OCI-LY1 (cell line): ENCODE measurements around the gene CYP2E1.

Experiments used
- H2AFZ ChIP-seq: fragments of 200-600 bp; sonication (generic), shearing (Covaris generic); 2 replicates; pipeline ENCODE4 v1.6.0; 2014; ENCODE audit warnings: antibody characterized with exemption, mild to moderate bottlenecking, low read length
- H3F3A ChIP-seq: fragments of 200-600 bp; sonication (generic), shearing (Covaris generic); 2 replicates; pipeline ENCODE4 v1.6.0; 2014; ENCODE audit warnings: mild to moderate bottlenecking, antibody characterized with exemption, low read length, moderate library complexity; ENCODE audit not compliant: insufficient read depth
- H3K27ac ChIP-seq: fragments of 200-600 bp; sonication (generic); 2 replicates; pipeline ENCODE4 v1.5.1; 2014; ENCODE audit warnings: low read length, mixed run types, mild to moderate bottlenecking, low read depth; ENCODE audit not compliant: poor library complexity, severe bottlenecking
- H3K27me3 ChIP-seq: fragments of 200-600 bp; sonication (generic); 2 replicates; pipeline ENCODE4 v1.6.0; 2014; ENCODE audit warnings: antibody characterized with exemption, mild to moderate bottlenecking, low read length, moderate library complexity; ENCODE audit not compliant: insufficient read depth
- H3K36me3 ChIP-seq: fragments of 200-600 bp; sonication (generic); 2 replicates; pipeline ENCODE4 v1.6.1; 2014; ENCODE audit warnings: mild to moderate bottlenecking, antibody characterized with exemption, low read length, moderate library complexity, mixed read lengths; ENCODE audit not compliant: insufficient read depth
- H3K4me1 ChIP-seq: fragments of 200-600 bp; sonication (generic); 2 replicates; pipeline ENCODE4 v1.5.1; 2014; ENCODE audit warnings: mild to moderate bottlenecking, low read length, moderate library complexity; ENCODE audit not compliant: insufficient read depth, severe bottlenecking
- H3K4me2 ChIP-seq: fragments of 200-600 bp; sonication (generic), shearing (Covaris generic); 2 replicates; pipeline ENCODE4 v1.6.1; 2014; ENCODE audit warnings: low read length
- H3K4me3 ChIP-seq: fragments of 200-600 bp; sonication (generic); 2 replicates; pipeline ENCODE4 v1.5.1; 2014; ENCODE audit warnings: low read length, low read depth, mild to moderate bottlenecking, mixed read lengths; ENCODE audit not compliant: poor library complexity, severe bottlenecking
- H3K79me2 ChIP-seq: fragments of 200-600 bp; shearing (Covaris generic); 2 replicates; pipeline ENCODE4 v1.6.1; 2016; ENCODE audit warnings: mixed run types, low read length, mixed read lengths; ENCODE audit not compliant: insufficient read depth
- H3K9ac ChIP-seq: fragments of 200-600 bp; sonication (generic), shearing (Covaris generic); 2 replicates; pipeline ENCODE4 v1.6.1; 2014; ENCODE audit warnings: mild to moderate bottlenecking, low read length, mixed read lengths
- H3K9me2 ChIP-seq: fragments of 200-600 bp; sonication (generic), shearing (Covaris generic); 2 replicates; pipeline ENCODE4 v1.6.1; 2014; ENCODE audit warnings: low read depth, mild to moderate bottlenecking, low read length, mixed read lengths
- H3K9me3 ChIP-seq: fragments of 200-600 bp; shearing (Covaris generic); 2 replicates; pipeline ENCODE4 v1.6.1; 2014; ENCODE audit warnings: low read length, mixed read lengths
- H4K20me1 ChIP-seq: fragments of 200-600 bp; sonication (generic), shearing (Covaris generic); 2 replicates; pipeline ENCODE4 v1.6.0; 2016; ENCODE audit warnings: mild to moderate bottlenecking, low read length; ENCODE audit not compliant: insufficient read depth
- CTCF ChIP-seq: fragments of 200-600 bp; sonication (generic), shearing (Covaris generic); IDR thresholded peaks from 2 replicates; pipeline ENCODE4 v1.5.1; 2017; ENCODE audit warnings: mild to moderate bottlenecking, antibody characterized with exemption, low read length, moderate library complexity, mixed read lengths
- EZH2 ChIP-seq: fragments of 200-600 bp; sonication (generic), shearing (Covaris generic); IDR thresholded peaks from 2 replicates; pipeline ENCODE4 v1.8.0; 2017; ENCODE audit warnings: borderline replicate concordance, mixed run types, mild to moderate bottlenecking, antibody characterized with exemption, low read length, moderate library complexity, mixed read lengths

Gene CYP2E1

GRCh38 chr10:133544506-133544905, 17.3 kb downstream of the CYP2E1 start:
- H3K27ac ChIP-seq, result no peak overlapping the region
- H3K79me2 ChIP-seq, result no peaks in the 10 kb centered on the region
- TF ChIP-seq CTCF, result no peak
- H3K9ac ChIP-seq, result no peak overlapping the region
- no peaks in the 10 kb centered on the region for H3K9me3 ChIP-seq
- H3K9me2 ChIP-seq, result no peaks in the 10 kb centered on the region
- H3K27me3 ChIP-seq, result no peaks in the 10 kb centered on the region
- no peak overlapping the region for H3K4me2 ChIP-seq
- no peaks in the 10 kb centered on the region for H3K4me1 ChIP-seq
- H2AFZ ChIP-seq, result no peak overlapping the region
- H4K20me1 ChIP-seq, result no peaks in the 10 kb centered on the region
- no peaks in the 10 kb centered on the region for H3F3A ChIP-seq
- H3K36me3 ChIP-seq, result no peaks in the 10 kb centered on the region
- no peak overlapping the region for H3K4me3 ChIP-seq

GRCh38 chr10:133554600-133554999, 27.4 kb downstream of the CYP2E1 start:
- no peak overlapping the region for H3K27ac ChIP-seq
- no peaks in the 10 kb centered on the region for H3K9me3 ChIP-seq
- H4K20me1 ChIP-seq, result no peaks in the 10 kb centered on the region
- no peak overlapping the region for H2AFZ ChIP-seq
- H3K79me2 ChIP-seq, result no peaks in the 10 kb centered on the region
- TF ChIP-seq EZH2, result no peak
- no peaks in the 10 kb centered on the region for H3K4me1 ChIP-seq
- no peak overlapping the region for H3K4me3 ChIP-seq
- no peaks in the 10 kb centered on the region for H3F3A ChIP-seq
- H3K9ac ChIP-seq, result no peak overlapping the region
- no peaks in the 10 kb centered on the region for H3K9me2 ChIP-seq
- no peak overlapping the region for H3K4me2 ChIP-seq
- no peaks in the 10 kb centered on the region for H3K36me3 ChIP-seq
- H3K27me3 ChIP-seq, result no peaks in the 10 kb centered on the region

GRCh38 chr10:133555521-133555920, 28.4 kb downstream of the CYP2E1 start:
- no peak overlapping the region for H3K27ac ChIP-seq
- no peak overlapping the region for H2AFZ ChIP-seq
- H4K20me1 ChIP-seq, result no peaks in the 10 kb centered on the region
- H3K9ac ChIP-seq, result no peak overlapping the region
- H3K79me2 ChIP-seq, result no peaks in the 10 kb centered on the region
- H3K36me3 ChIP-seq, result no peaks in the 10 kb centered on the region
- no peaks in the 10 kb centered on the region for H3K9me2 ChIP-seq
- no peaks in the 10 kb centered on the region for H3K9me3 ChIP-seq
- no peaks in the 10 kb centered on the region for H3F3A ChIP-seq
- H3K4me3 ChIP-seq, result no peak overlapping the region
- TF ChIP-seq EZH2 (no peak), CTCF (no peak)
- no peaks in the 10 kb centered on the region for H3K4me1 ChIP-seq
- no peak overlapping the region for H3K4me2 ChIP-seq
- H3K27me3 ChIP-seq, result no peaks in the 10 kb centered on the region

- no peaks in the 10 kb centered on the region for H3K4me1 ChIP-seq
- H3K79me2 ChIP-seq, result no peaks in the 10 kb centered on the region
- H3F3A ChIP-seq, result no peaks in the 10 kb centered on the region
- H3K4me2 ChIP-seq, result no peak overlapping the region
- H3K27me3 ChIP-seq, result no peaks in the 10 kb centered on the region
- H3K36me3 ChIP-seq, result no peaks in the 10 kb centered on the region
- H4K20me1 ChIP-seq, result no peaks in the 10 kb centered on the region
- TF ChIP-seq EZH2, result no peak
- TF ChIP-seq CTCF, result no peak
- no peak overlapping the region for H2AFZ ChIP-seq
- H3K4me3 ChIP-seq, result no peak overlapping the region
- no peaks in the 10 kb centered on the region for H3K9me2 ChIP-seq
- H3K9ac ChIP-seq, result no peak overlapping the region
- H3K27ac ChIP-seq, result no peak overlapping the region
- no peaks in the 10 kb centered on the region for H3K9me3 ChIP-seq
Measured at GRCh38 chr10:133557381-133557780, 30.2 kb downstream of the CYP2E1 start.
